Stimulated activated CD4-positive, alpha-beta T cell treated with anti-CD3 and anti-CD28 coated beads, Interleukin-4, amount 100 ng/mL, for 1 hour (primary cell): ENCODE measurements around the gene MSLN.

ENCODE experiments used
- DNase-seq: peaks from one replicate; pipeline ENCODE4 v3.0.0-alpha.2; 2020

Gene MSLN

DNA sequence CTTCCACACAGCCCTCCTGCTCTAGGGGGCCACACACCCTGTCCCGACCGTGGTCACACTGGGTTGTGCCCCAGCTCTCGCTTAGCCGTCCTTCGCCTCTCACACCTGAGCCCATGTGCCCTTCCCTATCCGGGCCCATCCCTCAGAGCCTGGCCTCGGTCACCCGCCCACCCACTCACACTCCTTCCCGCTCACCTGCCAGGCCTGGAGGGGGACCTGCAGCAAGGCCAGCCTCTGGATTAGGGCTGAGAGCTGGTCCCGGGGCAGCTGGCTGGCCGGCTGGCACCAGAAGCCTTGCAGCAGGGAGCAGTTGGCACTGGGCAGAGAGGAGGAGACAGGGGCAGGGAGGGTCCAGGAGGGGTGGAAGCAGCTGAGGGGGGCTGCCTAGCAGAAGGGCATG lies 17.9 kb downstream of the MSLN start:
- no peak for DNase-seq

DNA sequence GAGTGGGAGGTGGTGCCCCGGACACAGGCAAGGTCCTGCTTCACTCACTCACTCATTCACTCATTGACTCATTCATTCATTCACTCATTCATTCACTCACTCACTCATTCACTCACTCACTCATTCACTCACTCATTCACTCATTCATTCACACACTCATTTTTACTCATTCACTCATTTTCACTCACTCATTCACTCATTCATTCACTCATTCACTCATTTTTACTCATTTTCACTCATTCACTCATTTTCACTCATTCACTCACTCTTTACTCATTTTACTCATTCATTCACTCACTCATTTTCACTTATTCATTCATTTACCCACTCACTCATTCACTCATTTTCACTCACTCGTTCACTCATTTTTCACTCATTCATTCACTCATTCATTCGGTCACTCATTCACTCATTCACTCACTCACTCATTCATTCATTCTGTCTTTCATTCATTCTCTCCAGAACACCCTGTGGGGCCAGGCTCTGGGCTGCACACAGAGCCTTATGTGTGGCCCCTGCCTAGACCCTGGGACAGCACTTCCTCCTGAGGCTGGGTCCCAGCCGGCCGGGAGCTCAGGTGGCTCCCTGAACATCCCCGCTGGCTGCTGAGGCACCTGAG lies 18.5 kb downstream of the MSLN start:
- DNase-seq = no peak

DNA sequence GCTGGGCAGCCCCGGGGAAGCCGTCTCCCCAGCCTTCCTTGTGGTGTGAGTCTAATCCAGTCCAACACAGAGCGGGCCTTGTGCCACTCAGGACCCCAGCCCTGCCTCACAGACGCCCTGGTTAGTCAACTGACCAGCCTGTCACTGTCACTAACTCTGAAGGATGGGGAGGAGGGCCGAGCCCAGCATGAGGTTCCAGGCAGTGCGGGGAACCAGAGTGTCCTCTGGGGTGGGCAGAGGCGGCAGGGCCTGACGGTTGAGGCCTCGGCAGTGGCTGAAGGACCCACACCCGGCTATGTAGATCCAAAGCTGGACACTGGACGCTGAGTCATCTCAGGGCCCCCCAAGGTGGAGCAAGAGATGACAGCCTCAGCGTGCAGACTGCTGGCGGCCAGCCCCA lies 19.0 kb downstream of the MSLN start:
- DNase-seq = no peak

DNA sequence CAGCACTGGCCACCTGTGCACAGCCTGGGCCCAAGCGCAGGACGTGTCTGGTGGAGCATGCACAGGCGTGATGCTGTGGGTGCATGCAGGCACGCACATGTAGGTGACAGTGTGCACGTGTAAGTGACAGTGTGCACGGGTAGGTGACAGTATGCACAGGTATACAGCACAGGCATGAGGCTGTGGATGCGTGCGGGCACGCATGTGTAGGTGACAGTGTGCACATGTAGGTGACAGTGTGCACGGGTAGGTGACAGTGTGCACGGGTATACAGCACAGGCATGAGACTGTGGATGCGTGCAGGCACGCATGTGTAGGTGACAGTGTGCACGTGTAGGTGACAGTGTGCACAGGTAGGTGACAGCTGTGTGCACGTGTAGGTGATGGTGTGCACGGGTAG lies 19.8 kb downstream of the MSLN start:
- no peak for DNase-seq

DNA sequence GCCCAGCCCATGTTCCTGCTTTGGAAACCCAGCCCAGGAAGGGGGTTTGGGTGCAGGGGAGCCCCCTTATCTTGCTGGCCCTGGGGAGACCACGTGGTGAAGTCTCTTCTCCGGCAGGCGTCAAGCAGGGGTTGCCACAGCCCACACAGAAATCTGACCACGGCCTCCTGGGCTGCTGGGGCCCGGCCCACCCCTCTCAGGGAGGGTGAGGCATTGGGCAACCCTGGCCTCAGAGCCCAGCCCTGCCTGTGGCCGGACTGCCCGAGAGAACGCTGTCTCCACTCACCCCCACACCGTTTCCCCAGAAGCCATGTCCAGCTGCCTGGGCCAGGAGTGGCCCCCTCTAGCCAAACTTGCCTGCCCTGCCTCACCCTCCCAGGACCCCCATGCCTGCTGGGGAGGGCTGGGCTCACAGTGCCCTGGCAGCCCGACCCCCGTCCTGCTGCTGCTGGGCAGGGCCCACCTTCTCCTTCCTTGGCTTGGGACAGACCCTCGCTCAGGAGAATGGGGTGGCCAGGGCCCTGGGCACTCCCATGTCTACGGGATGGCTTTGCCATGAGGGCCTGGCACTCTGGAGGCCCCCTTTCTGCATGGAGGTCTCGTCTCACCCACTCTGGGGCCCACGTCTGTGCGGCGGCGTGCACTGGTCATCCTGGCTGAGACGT lies 20.9 kb downstream of the MSLN start:
- no peak for DNase-seq

DNA sequence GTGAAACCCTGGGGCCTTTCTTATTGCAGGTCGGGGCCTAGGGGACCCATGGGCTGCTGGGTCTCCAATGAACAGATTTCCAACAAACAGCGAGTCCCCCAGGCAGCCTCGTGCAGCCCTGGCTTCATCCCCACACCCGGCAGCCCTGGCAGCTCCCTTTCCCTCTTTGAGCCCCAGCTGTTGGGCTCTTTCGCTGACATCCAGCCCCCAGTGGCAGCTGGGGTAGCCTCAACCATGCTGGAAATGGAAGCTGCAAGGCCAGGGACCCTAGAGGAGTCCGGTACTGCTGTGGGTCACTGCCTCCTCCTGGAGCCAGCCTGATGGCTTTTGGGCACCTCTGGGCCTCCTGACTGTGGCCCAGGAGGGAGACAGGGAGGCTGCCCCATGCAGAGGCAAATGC lies 21.7 kb downstream of the MSLN start:
- DNase-seq = no peak

DNA sequence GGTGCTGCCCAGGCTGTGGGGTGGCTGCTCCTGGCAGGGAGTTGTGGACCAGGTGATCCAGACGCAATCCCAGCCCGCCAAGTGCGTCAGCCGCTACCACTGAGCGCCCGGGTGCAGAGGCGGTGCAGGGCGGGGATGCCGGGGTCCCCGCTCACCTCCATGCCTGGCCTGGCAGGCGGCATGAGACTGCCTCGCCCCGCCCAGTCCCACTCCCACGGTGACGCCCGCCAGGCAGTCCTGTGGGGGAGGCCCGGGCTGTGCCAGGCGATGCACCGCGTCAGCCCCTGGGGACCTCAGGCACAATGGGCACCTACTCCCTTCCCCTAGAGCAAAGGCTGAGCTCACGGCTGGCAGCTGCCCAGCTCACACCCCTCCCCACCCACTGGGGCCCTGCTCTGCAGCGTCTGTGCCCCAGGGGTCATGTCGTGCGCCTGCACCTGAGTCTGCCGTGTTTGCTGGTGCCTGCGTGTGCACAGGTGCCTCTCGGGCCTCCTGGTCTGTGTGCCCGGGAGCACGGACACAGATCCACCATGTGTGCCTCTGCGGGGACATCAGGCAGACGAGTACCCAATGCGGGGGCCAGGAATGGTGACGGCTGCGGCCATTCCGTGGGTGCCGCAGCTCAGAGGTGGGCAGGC lies 22.4 kb downstream of the MSLN start:
- DNase-seq = no peak

DNA sequence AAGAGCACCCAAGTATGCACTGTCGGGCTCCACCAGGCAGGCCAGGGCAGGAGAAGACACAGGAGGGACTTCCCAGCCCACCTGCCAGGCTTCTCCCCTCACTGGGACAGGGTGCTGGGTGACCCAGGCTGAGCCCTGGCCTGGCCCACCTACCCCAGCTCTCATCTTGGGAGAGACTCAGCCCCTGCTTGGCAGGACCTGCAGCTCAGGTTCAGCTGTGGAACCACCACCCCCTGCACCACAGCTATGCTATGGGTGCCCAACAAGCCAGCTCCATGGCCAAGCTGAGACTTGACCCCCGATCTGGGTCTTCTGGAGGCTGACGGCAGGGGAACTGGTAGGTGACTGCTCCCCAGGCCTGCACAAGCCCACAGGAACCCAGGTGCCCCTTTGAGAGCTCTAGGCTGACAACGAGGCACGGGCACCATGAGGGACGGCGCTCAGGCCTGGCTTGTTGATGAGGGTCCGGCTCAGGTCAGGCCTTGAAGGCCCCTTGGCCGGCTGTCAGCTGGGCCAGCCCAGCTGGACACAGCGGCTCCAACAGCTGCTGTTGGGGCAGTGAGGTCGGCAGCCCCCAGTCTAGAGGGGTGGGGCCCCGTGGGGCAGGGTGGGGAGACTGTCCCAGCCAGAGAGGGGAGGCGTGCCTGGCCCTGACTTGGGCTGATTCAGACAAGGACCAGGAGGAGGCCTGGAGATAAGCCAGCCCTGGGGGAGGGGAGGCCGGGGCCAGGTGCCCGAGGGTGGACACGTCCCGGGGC lies 23.0 kb downstream of the MSLN start:
- DNase-seq = no peak

DNA sequence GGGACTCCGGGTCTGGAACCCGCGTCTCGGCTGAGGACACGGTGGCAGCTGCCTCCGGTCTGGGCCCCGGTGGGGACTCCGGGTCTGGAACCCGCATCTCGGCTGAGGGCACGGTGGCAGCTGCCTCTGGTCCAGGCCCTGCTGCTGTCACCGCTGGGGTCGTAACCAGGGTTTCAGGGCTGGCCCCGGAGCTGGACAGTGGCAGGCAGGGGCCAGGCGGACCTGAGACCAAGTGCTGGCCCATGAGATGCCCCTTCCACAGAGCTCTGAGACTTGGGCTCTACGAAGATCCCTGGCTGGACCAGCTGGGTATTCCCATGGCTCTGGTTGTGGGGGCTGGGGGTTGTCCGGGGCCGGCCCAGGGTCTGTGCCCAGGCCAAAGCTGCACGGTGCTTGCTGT lies 23.9 kb downstream of the MSLN start:
- DNase-seq = no peak

DNA sequence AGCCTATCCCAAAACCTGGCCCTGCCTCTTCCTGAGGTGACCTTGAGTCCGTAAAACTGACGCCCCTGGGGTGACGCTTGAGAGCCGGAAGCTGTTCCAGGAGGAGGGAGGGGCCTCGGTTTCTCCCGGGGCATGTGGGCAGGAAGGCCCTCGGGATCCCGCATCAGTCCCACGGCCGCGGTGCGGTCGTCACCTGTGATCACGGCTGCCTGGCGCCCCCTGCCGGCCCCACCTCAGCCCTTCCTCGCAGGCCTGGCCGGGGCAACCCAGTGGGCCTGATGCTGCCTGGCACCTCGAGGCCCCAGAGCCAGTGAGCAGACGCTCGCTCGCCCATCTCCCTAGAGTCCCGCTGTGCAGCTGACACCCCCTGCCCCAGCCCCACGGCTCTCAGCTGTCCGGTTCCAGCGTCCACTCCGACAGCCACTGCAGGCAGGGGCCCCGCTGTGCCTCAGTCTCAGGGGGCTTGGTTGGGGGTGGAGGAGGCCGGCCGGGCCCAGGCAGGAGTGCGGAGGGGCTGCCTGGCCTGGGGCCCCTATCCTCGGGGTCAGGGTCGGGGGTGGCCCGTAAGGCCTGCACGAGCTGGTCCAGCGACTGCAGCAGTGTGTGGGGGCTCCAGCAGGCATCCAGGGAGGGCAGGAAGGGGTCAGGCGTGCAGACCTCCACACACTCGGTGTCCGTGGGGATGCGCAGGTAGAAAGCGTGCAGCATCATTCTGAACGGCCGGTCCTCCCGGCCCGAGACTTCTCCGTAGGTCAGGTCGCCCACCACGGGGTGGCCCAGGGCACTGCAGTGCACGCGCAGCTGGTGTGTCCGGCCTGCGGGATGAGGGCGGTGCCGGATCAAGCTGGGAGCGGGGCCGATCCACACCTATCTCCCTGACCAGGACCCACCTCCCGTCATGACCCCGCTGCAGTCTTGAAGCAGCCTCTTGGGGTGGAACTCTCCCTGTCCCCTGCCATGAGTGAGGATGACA lies 25.3 kb downstream of the MSLN start:
- peak; percentile 79 for DNase-seq

DNA sequence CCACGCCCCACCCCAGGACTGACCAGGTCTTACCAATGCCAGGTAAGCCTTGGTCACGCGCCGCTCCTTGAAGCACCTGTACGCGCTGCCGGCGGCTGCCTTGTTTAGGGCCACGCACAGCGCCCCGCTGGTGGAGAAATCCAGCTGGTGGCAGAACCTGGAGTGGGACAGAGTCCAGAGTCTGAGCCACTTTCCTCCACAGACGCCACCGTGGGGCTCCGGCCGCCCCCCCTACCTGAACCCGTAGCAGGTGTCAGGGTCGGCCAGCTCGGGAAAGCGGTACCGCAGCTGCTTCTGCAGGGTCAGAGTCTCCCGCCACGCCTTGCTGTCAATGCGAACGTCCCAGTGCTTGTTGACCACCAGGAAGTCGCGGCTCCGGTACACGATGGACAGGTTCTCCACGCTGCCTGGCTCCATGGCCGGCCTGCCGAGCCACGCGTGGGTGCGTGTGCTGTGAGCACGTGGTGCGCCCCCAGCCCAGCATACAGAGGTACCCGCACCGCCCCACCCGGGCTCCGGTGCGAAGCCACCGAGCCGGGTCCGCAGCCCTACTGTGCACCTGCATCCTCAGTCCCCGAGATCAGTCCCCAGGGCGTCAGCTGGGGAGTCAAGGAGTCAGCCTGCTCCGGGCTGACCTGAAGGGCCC lies 26.9 kb downstream of the MSLN start:
- DNase-seq = no peak

DNA sequence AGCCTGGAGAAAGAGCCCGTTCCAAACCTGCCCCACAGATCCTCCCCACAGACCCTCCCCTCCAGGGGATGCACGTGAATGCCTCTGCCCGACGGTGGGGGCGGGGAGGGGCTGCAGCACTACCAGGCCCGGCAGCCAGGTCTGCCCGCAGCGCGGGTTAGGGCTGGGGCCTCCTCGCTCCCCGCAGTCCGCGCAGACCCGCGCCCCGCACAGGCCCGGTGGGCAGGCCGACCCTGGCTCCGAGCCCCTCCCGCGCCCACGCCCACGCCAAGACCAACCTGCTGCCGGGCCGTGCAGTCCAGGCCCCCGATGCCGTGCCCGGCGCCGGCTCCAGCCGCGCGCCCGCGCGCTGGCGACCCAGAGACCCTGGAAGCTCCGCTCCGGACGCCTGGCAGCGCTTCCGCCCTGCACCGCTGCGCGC lies 27.5 kb downstream of the MSLN start, which contains the start of gene RPUSD1:
TSS of gene RPUSD1 (minus strand) at position 404 of the 421 bp plus-strand sequence. CDS start 644 bp downstream, outside the sequence.
- DNase-seq = peak; percentile 27

DNA sequence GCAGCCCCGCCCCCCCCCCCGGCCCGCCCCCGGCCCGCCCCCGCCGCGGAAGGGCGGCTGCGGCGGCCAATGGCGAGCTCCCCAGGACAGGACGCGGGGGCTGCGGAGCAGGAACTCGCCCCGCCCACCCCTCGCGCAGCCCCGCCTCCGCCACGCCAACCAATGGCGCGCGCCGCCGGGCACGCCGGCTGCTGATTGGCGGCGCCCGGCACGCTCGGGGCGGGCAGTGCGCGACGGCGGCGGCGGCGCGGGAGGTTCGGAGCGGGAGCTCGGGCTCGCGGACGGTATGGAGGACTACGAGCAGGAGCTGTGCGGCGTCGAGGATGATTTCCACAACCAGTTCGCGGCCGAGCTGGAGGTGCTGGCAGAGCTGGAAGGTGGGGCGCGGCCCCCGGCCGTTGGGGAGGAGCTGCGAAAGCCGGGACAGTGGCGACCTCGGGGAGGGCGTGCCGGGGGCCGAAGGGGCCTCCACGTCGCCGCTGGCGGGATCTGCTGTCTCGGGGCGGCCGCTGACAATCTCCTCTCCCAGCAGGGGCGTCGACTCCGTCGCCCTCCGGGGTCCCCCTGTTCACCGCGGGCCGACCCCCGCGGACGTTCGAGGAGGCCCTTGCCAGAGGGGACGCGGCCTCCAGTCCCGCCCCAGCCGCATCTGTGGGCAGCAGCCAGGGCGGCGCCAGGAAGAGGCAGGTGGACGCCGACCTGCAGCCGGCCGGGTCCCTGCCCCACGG lies 28.0 kb downstream of the MSLN start, which contains the start of gene CHTF18:
TSS of gene CHTF18 (plus strand) at position 222 of the 728 bp plus-strand sequence. CDS start at position 287, 65 bp downstream.
- peak; percentile 93 for DNase-seq

DNA sequence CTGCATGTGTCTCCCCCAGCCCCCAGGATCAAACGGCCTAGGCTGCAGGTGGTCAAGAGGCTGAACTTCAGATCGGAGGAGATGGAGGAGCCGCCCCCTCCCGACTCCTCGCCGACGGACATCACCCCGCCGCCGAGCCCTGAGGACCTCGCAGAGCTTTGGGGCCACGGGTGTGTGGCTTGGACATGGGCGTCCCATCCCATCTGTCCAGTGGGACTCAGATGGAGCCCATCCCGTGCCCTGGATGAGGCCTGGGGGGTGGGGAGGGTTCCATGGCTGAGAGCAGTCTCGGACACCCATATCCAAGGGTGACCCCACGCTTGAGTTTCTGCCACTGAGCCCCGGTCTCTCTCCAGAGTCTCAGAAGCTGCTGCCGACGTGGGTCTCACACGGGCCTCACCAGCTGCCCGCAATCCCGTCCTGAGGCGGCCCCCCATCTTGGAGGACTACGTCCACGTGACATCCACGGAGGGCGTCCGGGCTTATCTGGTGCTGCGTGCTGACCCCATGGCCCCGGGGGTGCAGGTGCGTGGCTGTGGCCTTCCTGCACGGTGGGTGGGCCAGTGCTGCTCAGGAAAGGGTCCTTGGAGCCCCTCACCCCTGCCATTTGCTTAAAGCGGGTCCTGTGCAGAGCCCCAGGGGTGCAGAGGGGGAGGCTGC lies 28.8 kb downstream of the MSLN start:
- DNase-seq = no peak

DNA sequence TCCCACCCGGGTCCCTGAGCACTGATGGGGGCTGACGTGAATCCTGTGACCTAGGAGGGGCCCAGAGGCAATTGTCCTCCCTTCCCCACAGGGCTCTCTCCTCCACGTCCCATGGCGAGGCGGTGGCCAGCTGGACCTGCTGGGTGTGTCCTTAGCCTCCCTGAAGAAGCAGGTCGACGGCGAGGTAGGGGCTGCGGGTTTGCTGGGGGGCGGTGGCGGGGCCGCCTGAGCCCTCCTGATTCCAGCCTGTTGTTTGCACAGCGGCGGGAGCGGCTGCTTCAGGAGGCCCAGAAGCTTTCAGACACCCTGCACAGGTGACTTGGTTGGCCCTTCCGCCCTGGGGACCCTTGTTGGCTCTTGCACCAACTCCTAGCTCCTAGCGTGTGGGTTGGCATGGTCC lies 29.6 kb downstream of the MSLN start:
- DNase-seq = no peak

DNA sequence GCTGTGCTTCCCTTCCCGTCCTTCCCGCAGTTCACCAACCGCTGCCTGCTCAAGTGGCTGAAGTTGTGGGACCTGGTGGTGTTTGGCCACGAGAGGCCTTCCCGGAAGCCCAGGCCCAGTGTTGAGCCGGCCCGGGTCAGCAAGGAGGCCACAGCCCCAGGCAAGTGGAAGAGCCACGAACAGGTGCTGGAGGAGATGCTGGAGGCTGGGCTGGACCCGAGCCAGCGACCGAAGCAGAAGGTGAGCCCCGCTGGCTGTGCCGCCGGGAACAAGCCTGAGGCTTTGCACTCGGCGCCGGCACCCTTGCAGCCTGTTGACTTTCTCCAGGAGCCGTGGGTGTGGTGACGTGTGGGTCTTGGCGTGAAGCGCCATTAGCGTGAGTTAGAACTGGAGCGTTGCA lies 30.6 kb downstream of the MSLN start:
- DNase-seq = no peak

DNA sequence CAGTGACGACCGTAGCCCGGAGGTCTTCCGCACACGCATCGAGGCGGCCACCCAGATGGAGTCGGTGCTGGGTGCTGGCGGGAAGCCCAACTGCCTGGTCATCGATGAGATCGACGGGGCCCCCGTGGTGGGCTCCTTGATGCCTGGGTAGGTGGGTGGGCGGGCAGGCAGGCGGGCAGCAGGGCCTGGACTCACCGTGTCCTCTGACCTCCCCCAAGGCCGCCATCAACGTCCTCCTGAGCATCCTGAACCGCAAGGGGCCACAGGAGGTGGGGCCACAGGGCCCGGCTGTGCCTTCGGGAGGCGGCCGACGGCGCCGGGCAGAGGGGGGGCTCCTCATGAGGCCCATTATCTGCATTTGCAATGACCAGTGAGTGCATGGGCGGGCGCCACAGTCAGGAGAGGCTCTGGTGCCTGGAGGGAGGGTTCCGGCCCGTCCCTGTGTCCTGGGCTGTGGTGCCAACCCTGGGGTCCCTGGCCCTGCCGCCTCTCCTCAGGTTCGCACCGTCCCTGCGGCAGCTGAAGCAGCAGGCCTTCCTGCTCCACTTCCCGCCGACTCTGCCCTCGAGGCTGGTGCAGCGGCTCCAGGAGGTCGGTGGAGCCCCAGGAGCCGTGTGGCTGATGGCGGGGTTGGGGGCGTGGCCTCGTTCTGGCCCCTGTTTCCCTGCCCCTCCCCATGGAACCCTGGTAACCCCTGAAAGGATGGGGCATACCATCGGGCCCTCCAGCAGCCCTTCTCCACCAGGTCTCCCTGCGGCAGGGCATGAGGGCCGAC lies 31.9 kb downstream of the MSLN start:
- DNase-seq = no peak

DNA sequence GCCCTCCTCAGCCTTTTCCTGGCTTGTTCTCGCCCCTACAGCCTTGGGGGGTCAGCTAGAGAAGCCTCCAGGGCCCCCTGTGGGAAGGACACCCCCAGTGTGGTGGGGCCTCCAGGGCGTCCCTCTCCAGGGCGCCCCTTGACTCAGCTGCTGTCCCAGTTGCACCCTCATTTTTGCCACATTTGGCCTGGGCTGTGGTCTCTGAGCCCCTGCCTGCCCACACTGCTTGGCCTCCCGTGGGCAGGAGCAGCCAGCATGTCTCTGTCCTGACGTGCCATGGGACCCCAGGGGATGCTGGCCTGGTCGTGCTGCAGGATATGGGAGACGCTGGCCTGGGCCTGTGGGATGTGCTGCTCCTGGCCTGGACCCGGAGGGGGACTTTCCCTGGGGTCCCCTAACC lies 32.9 kb downstream of the MSLN start:
- DNase-seq = no peak

DNA sequence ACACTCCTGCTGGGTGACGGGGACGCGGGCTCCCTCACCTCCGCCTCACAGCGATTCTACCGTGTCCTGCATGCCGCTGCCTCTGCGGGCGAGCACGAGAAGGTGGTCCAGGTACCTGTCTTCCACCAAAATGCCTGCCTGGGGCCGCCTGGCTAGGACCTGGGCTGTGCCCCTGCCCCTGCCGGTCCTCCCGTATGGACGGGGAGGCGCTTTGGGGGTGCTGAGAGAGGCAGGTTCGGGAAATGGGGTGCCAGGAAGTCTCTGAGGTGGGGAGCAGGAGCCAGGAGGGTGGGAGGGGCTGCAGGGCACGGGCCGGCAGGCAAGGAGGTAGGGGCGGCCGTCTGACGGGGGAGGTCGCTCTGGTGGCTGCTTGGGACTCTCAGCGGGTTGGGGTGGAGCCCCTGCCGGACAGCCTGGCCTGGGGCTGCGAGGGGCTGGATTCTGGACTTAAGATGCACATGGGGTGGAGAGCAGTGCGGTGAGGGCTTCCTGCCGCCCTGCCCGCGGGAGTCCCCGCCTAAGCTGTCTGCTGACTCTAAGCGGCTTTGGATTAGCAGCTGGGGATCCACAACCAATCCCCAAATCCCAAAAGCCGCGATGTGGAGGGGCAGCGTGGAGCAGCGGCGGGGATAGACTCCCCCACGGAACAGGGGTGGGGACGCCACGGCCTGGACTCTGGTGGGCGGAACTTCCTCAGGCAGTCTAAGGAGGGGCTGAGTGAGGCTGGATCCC lies 33.7 kb downstream of the MSLN start:
- DNase-seq = no peak
